NCI-H2196 treated with DMSO at 0.1 percent for 48 hours (cell line): ENCODE results near the gene PLGRKT.
"Not testable (repeated sequence)": the region's sequence is repeated elsewhere in the genome, so short reads cannot be mapped to it uniquely, and the experiment has no call there.

Experiments
- DNase-seq: peaks from one replicate; lab custom pipeline; 2025; ENCODE audit not compliant: unreplicated experiment; lab: John Stamatoyannopoulos, UW

The PLGRKT gene

DNA sequence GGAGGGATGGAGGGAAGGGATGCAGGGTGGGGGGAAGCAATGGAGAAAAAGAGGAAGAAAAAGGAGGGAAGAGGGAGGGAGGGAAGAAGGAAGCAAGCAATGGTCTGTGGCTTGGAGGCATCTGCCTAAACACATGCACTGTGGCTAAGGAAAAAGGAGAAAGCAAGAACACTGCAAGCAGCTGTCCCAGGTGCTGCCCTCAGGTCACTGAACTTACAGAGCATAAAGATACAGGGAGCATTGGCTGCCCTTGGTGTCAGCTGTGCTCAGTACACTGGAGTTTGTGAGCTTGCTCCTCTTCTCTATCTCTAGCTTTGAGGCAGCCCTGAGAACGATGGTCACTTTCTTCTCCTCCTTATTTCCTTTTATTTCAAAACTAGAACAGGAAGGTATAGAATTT, 116.1 kb downstream of the PLGRKT start:
- DNase-seq: not testable (repeated sequence)

DNA sequence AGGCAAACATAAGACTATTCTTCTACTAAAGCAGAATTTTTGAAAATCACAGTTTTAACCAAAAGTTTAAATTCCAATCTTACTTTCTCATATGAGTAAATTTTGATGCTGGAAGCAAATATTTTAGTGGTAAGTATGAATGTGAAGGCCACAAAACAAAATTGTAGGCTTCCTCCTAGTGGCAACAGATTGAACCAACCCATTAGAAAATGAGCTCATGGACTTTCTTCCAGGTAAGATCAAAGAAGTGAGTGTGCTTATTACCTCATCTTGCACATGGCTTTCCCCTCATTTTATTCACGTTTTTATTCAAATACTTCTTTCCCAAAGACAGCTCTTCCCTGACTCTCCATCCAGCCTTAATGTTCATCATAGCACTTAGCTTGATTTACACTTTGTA, 116.7 kb downstream of the PLGRKT start:
- DNase-seq: no peak

DNA sequence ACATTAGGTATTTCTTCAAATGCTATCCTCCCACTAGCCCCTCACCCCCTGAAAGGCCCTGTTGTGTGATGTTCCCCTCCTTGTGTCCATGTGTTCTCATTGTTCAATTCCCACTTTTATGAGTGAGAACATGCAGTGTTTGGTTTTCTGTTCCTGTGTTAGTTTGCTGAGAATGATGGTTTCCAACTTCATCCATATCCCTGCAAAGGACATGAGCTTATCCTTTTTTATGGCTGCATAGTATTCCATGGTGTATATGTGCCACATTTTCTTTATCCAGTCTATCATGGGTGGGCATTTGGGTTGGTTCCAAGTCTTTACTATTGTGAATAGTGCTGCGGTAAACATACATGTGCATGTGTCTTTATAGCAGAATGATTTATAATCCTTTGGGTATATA, 121.3 kb downstream of the PLGRKT start:
- DNase-seq: not testable (repeated sequence)

DNA sequence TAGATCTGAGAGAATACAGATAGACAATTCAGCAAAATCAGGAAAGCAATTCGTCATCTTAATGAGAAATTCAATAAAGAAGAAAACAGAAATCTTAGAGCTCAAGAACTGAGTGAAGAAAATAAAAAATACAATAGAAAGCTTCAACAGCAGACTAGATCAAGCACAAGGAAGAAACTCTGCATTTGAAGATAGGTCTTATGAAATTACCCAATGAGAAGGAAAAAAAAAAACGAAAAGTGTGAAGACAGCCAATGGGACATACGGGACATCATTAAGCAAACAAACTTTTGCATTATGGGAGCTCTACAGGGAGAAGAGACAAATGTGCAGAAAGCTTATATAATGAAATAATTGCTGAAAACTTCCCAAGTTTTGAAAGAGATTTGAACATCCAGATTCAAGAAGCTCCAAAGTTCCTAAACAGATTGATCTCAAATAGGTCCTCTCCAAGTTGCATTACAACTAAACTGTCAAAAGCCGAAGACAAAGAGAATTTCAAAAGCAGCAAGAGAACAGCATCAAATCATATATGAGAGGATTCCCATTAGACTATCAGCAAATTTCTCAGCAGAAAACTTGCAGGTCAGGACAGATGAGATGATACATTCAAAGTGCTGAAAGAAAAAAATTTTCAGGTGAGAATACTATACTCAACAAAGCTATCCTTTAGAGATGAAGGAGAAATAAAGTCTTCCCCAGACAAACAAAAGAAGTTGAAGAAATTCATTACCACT, 122.4 kb downstream of the PLGRKT start:
- no peak for DNase-seq

DNA sequence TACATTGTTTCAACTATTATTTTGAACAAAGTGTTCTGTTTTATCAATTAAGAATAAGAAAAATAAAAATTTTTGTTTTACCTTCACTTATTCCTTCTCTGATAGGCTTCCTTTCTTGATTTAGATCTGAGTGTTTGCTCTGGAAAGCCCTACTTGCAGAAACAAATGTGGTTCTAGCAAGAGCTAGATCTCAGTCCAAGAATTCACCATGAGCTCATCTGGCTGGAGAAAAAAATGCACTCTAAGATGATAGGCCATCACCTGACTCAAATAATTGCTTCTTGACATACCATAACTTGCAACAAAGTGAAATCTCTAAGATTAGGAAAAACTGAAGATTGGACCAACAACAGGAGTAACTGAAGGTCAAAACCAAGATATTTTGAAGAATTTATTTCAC, 126.9 kb downstream of the PLGRKT start:
- DNase-seq: no peak
